Tibial nerve (tissue), 4 donors: ENCODE results near the gene FILIP1.

ENCODE experiments used
- EP300 ChIP-seq, 2 donors: sonication (generic); formaldehyde crosslinking; IDR thresholded peaks; one replicate each; pipeline ENCODE4 v1.6.1; 2017; ENCODE audit warnings: antibody characterized with exemption in 2 of 2, mild to moderate bottlenecking in 1 of 2
- POLR2A ChIP-seq, 2 donors: fragments of 450-650 bp; IDR thresholded peaks; one replicate each; pipeline ENCODE4 v1.6.1; 2017; ENCODE audit warnings: antibody characterized with exemption in 2 of 2, mild to moderate bottlenecking in 2 of 2, moderate library complexity in 2 of 2
- TF ChIP-seq, protein P1 (sequence below), 5 experiments: fragments of 200-600 bp in 3 of 5; fragments of 450-650 bp in 2 of 5; sonication (generic) in 3 of 5; IDR thresholded peaks; one replicate each; pipeline ENCODE4 v1.5.1; 2016 to 2019; ENCODE audit warnings: antibody characterized with exemption in 5 of 5, mild to moderate bottlenecking in 3 of 5, moderate library complexity in 2 of 5

GRCh38 chr6:75429061-75429703 is 64.4 kb downstream of the FILIP1 start:
- TF ChIP-seq POLR2A (IDR thresholded peaks at IDR 0.05) (no peak), EP300 (IDR thresholded peaks at IDR 0.05) (no peak)
- TF ChIP-seq, protein P1, sequence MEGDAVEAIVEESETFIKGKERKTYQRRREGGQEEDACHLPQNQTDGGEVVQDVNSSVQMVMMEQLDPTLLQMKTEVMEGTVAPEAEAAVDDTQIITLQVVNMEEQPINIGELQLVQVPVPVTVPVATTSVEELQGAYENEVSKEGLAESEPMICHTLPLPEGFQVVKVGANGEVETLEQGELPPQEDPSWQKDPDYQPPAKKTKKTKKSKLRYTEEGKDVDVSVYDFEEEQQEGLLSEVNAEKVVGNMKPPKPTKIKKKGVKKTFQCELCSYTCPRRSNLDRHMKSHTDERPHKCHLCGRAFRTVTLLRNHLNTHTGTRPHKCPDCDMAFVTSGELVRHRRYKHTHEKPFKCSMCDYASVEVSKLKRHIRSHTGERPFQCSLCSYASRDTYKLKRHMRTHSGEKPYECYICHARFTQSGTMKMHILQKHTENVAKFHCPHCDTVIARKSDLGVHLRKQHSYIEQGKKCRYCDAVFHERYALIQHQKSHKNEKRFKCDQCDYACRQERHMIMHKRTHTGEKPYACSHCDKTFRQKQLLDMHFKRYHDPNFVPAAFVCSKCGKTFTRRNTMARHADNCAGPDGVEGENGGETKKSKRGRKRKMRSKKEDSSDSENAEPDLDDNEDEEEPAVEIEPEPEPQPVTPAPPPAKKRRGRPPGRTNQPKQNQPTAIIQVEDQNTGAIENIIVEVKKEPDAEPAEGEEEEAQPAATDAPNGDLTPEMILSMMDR (IDR thresholded peaks at IDR 0.05): no peak
